ENCODE results near the gene MPRIP.

Gene MPRIP

DNA sequence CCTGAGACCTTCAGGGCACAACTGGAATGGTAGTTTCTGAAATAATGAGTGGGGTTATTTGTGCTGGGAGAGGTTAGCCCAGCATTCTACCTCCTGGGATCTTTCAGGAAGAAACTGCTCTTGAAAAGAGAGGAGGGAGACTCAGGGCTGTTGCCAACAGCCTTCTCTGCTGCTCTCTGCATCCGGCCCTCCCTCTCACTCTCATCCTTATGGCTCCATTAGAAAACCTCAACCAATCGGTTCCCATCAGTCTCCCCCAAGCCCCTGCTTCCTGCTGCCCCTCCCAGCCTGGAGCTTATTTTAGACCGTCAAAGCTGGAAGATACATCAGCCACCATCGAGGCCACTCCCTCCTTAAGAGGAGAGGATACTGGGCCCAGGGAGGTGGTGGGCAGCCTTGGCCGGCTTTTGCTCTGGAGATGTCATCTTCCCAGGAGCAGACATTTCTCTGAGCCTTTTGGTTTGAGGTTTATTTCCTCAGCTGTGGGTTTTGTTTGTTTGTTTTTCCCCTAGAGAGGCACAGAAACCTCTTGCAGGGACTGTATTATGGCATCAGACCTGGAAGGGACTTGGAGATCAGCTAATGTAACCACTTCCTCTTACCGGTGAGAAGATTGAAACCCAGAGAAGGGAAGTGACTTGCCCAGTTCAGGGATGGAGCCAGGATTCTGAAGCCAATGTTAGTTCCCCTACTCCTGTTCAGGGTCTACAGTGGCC, 2.7 kb downstream of the MPRIP start:
- POLR2A ChIA-PET = interaction anchor here (0.8 to 1.9 kb wide), 4 partner anchors 9 to 15 kb away, joined by 3 to 5 read pairs (median 4); no protein-coding TSS in a partner anchor
- CTCF ChIA-PET = interaction anchor here (1.2 to 1.4 kb wide), 2 partner anchors 8 to 11 kb away, joined by 3 to 4 read pairs; no protein-coding TSS in a partner anchor
- TF ChIP-seq, protein P1, sequence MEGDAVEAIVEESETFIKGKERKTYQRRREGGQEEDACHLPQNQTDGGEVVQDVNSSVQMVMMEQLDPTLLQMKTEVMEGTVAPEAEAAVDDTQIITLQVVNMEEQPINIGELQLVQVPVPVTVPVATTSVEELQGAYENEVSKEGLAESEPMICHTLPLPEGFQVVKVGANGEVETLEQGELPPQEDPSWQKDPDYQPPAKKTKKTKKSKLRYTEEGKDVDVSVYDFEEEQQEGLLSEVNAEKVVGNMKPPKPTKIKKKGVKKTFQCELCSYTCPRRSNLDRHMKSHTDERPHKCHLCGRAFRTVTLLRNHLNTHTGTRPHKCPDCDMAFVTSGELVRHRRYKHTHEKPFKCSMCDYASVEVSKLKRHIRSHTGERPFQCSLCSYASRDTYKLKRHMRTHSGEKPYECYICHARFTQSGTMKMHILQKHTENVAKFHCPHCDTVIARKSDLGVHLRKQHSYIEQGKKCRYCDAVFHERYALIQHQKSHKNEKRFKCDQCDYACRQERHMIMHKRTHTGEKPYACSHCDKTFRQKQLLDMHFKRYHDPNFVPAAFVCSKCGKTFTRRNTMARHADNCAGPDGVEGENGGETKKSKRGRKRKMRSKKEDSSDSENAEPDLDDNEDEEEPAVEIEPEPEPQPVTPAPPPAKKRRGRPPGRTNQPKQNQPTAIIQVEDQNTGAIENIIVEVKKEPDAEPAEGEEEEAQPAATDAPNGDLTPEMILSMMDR (IDR thresholded peaks at IDR 0.05; ENCODE audit: insufficient read depth, low read length, missing control alignments) = no peak
- DNase-seq (ENCODE audit: low read depth, low spot score) = no peak
- H3K4me3 ChIP-seq (ENCODE audit: low read depth, low read length) = peak overlapping the region; percentile 65

DNA sequence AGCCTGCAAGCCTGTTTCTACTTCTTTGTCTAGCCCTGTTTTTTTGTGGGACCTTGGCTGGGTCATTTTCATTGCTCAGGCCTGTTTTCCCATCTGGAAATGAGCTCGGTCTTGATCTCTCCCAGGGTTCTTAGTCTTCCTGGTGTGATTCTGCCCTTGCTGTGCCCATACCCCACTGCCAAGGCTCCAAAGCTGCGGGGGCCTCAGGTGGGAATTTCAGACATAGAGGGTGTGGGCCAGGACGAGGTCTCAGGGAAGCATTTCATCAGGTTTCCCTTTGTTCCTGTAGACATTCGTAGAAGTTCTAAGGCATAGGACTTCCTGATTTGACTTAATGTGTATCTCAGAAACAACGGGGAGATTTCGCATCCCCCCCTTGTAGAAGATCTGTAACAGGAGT, 5.8 kb downstream of the MPRIP start:
- no peak overlapping the region for H3K4me3 ChIP-seq (ENCODE audit: low read depth, low read length)
- DNase-seq (ENCODE audit: low read depth, low spot score) = no peak
- TF ChIP-seq, protein P1 (IDR thresholded peaks at IDR 0.05; ENCODE audit: insufficient read depth, low read length, missing control alignments) = no peak
- ChIA-PET CTCF (interaction anchor here (0.6 kb wide), 1 partner anchor 93 kb away, joined by 3 read pairs; no protein-coding TSS in a partner anchor), POLR2A (no interaction called here)

DNA sequence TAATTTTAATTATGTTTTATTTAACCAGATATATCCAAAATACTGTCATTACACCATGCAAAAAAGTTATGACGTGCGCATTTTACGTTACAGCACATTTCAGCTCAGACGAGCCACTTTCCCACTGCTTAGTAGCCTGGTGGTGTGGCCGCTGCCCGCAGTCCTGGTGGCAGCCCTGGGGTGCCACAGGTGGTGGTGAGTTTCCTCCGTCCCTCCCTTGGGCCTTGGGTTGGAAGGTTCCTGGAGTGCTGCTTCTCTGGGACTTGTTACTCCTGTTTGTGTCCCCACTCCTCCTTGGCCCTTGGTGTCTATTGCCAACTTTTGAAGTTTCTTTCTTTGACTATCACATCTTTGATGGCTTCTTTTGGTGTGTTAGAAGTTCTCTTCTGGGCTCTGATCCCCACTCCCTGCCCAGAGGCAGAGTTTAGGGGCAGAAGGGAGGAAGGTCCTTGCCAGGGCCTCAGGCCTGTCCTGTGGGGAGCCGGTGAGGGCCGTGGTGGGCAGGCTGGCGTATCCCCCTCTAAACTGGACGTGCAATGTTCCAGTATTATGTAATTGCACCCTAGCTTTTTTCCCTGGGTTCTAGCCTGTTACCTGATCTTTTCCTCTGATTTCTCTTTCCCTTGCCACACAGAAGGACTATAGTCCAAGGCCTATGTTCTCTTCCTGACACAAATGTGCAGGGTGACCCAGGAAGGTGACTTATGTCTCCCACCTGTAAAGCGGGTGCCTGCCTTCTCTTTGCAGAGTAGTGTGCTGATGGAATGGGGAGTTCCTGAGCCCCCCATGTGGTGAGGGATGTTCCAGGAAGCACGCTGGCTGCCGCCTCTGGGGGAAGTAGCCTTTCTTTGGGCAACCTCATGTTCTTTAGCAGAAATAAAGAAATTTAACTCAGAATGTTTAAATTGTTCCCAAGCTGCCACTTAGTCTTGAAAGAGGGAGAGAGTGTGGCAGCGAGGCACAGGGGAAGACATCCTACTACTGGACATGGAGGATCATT, 8.4 kb downstream of the MPRIP start:
- ChIA-PET CTCF (interaction anchor here (1.3 kb wide), 1 partner anchor 52 kb away, joined by 5 read pairs; no protein-coding TSS in a partner anchor), POLR2A (no interaction called here)
- H3K4me3 ChIP-seq (ENCODE audit: low read depth, low read length) = no peak overlapping the region
- DNase-seq (ENCODE audit: low read depth, low spot score) = no peak
- TF ChIP-seq, protein P1 (IDR thresholded peaks at IDR 0.05; ENCODE audit: insufficient read depth, low read length, missing control alignments) = no peak

DNA sequence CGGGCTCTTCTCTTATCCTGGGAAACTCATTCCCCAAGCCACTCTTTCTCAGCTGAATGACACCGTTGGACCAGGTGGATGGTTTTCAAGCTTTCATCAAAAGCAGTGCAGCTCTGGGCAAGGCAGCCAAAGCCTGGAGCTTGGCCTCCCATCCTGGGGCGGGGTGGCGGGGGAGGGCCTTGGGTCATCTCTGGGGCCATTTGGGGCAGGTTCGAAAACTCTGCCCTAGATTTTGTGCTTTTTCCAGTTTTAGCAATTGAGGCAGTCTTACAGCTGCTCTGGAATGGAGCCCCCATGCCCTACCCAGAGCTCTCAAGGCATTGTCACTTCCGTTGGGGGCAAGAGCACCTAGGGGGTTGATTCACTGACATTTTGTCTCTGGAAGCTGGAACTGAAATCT, 9.1 kb downstream of the MPRIP start:
- POLR2A ChIA-PET = no interaction called here
- TF ChIP-seq, protein P1 (IDR thresholded peaks at IDR 0.05; ENCODE audit: insufficient read depth, low read length, missing control alignments) = no peak

DNA sequence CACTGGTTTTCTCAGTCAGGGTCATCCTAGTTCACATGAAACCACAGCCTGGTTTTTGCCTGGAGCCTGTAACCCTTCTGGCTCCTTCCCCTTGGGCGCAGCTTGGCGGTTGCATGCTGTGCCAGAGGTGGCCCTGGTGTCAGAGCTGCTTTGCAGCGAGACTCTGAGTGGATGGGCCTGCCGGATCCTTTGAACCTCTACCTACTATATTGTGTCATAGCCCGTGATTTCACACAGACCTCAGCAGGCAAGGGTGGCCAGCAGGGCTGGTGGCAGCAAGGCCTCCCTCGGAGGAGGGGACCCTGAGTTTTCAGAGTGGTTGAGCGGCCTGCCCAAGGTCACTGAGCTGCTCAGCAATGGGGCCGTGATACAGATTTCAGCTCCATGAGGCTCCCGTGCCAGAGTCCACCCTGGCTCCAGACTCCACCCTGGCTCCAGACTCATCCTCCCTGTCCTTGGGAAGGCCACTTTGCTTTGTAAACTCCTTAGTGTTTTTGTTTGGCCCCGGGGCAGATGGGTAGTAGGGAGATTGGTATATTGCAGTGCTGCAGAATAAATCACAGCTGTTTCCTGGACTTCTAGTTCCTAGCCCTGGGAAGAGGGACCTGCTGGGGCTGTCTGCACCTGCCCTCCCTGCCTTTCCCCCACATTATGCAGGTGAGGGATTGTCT, 9.7 kb downstream of the MPRIP start:
- no peak for DNase-seq (ENCODE audit: low read depth, low spot score)
- ChIA-PET CTCF (interaction anchor here (1.3 to 1.5 kb wide), 2 partner anchors 10 to 53 kb away, joined by 3 to 5 read pairs; no protein-coding TSS in a partner anchor), POLR2A (no interaction called here)
- TF ChIP-seq, protein P1 (IDR thresholded peaks at IDR 0.05; ENCODE audit: insufficient read depth, low read length, missing control alignments) = no peak
- H3K4me3 ChIP-seq (ENCODE audit: low read depth, low read length) = no peak overlapping the region

More for the DNA sequence above, 9.1 kb downstream of the MPRIP start:
- CTCF ChIA-PET = interaction anchor here (1.3 to 1.5 kb wide), 2 partner anchors 11 to 52 kb away, joined by 3 to 5 read pairs; no protein-coding TSS in a partner anchor
- H3K4me3 ChIP-seq (ENCODE audit: low read depth, low read length) = no peak overlapping the region
- no peak for DNase-seq (ENCODE audit: low read depth, low spot score)

Measured in AG04449 (cell line).